Stimulated activated CD8-positive, alpha-beta memory T cell treated with anti-CD3 and anti-CD28 coated beads, Interleukin-15, amount 100 ng/mL, for 4 hours (primary cell): ENCODE results near the gene GZMM.
"Not testable (repeated sequence)": the region's sequence is repeated elsewhere in the genome, so short reads cannot be mapped to it uniquely, and the experiment has no call there.

ENCODE experiments used
- DNase-seq, 2 donors: peaks; one replicate each; pipeline ENCODE4 v3.0.0-alpha.2; 2020; ENCODE audit warnings: low read depth in 2 of 2

Gene GZMM

DNA sequence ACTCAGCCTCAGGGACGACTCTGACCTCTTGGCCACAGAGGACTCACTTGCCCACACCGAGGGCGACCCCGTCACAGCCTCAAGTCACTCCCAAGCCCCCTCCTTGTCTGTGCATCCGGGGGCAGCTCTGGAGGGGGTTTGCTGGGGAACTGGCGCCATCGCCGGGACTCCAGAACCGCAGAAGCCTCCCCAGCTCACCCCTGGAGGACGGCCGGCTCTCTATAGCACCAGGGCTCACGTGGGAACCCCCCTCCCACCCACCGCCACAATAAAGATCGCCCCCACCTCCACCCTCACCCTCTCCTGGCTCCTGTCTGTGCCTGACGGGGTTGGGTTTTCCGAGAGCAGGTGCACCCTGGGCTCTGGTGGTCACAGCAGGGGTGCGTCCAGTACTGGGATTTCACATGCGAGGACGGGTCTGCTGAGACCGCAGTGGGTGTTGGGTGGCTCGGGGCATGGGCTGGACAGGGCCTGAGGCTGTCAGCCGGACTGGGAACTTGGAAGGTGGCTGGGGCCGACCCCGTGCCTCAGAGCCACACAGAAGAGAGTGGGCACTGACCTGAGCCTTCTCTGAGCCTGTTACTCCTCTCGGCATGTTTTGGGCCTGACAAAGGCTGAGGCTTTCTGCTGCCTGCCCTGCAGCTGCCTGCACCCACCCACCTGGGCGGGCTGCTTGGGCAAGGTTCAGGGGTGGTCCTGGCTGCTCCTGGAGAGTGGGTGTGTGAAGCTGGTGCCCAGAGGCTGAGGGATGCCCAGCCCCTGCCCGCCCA is 39.5 kb downstream of the GZMM start:
- DNase-seq: no peak

DNA sequence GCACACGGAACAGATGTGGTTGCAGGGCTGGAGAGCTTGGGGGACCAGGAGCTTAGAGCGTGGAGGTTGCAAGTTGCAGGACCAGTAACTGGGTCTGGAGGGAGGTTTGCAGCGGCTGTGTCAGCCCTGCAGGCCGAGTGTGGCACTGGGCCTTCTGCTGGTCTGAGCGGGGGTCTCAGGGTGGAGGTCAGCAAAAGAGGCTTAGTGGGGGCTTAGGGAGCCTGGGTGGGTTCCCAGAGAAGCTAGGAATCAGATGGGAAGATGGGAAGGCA is 40.1 kb downstream of the GZMM start:
- DNase-seq: no peak

DNA sequence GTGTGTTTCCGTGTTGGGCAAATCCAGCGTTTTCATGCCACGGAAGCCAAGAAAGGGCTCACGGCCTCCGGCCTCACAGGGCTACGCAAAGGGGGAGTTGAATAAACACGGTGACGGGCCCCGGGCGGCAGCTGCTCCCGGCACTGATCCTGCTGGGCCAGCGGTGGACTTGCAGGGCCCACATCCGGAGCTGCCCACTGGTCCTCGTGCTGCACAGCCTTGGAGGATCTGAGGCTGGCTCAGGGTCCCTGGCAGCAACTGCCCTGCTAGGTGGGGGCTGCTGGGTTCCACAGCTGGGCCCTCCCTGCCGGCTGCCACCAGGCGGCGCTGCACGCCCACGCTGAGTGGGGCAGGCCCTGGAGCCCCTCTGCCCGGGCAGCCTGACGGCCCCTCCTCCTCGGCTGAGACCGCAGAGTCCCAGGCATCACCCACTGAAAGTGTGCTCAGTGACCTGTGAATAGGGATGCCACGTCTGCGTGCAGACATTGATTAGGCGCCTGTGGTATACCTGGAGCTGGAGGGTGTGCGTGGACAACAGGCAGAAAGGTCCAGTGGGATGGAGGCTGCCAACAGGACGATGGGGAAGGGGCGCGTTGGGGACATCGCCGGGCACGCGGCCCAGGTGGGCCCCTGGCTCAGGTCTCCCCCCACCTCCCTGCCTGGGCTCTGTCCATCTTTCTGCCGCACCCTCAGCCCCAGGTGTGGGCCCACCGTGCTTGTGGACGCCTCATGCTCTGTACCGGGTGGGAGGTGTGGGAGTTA is 40.6 kb downstream of the GZMM start:
- no peak for DNase-seq

DNA sequence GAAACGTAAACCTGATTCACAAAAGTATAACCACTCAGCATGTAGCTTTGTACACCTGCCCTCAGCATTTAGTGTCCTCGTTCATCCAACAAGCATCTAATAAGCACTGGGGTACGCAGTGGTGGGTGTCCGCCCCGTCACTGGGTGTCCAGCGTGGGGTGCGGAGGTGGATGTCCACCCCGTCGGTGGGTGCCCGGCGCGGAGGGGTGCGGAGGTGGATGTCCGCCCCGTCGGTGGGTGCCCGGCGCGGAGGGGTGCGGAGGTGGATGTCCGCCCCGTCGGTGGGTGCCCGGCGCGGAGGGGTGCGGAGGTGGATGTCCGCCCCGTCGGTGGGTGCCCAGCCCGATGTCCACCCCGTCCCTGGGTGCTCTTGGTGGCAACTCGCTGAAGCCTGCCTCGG is 41.3 kb downstream of the GZMM start:
- not testable (repeated sequence) for DNase-seq

DNA sequence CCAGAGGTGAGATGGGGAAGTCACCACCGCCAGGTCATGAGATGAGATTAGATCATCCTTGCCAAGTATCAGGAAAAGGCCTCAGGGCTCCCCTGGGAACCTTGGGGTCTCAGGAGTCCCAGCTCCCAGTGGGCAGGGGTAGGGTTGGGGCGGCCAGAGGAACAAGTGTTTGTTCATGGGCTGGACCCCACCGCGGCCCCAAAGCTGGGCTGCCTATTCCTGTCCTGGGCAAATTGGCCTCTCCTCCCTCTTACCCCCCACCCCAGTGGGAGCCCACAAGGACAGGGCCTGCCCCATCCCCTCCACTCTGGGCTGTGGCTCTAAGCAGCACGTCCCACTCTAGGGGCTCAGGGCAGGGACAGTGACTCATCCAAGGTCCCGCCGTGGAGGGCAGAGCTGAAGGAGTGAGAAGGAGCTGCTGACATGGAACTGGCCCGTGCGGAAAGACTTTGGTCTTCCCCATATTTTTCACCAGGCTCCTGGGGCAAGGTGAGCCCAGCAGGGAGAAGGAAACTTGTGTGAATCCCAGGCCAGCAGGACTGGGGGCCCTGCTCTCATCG is 41.8 kb downstream of the GZMM start:
- DNase-seq: no peak

DNA sequence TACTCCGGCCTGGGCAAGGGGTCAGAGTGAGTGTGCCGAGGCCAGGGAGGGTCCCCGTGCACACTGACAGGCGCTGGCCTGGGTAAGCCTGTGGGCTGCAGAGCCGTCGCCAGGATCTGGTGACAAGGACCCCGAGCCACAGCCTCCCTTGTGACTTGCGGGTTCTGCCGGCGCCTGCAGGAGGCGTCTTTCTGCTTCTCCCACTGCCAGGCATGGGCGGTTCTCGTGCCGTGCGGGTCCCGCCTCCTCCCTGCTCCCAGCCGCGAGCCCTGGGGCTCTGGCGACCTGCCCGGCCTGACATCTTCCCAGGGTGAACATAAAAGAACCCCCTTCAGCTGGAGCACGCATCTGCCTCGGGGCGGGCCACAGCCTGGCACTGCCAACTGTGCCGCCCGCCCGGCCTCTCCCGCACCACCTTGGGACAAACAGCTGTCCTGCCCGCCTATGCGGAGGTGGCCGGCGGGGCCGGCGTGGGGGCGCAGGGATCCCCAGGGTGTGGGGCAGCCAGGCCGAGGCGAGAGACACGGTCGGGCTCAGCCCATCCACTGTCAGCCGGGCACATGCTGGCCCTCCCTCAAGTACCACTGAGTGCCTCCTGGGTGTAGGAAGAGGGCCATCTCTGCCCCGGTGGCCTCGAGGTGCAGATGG is 44.4 kb downstream of the GZMM start:
- DNase-seq: peak in 1 of 2 donors; percentile 35

DNA sequence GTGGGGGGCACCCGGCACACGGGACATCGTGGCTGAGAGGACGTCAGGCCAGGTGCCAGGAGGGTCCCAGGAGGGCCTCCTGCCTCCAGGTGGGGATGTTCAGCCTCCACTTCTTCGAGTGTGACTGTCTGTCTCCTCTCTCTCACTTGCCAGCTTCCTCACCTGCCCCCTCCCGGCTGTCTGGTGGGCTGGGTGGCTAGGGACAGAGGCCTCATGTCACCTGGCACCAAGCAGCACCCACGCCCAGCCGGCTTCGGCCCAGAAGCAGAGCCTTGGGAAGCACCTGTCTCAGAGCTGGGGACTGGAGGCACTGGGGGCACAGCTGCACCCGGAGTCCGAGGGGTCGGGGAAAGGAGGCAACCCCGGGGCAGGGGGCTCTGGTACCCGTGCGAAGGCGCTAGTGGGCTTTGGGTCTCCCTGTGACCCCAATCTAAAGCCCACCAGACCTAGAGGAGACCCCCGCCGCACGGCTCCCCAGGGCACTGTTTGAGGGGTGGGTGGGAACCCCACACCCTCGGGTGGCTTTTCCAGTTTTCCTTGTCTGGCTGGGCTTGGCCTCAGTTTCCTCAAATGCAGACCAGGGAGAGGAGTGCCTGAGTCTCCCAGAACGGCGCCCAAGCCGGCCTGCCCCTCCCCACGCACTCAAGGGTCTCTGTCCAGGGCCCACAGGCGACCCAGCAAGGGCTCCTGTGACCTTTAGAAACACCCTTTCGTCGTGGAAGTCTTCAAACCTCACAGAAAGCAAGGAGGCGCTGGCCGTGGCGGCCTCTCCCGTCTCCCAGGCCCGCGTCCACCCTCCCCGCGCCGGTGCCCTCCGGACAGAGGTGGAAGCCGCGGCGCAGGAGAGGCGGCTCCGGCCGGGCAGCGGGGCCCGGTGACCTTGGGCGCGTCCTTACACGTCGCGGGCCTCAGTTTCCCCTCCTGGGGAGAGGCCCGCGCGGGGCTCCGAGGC is 45.2 kb downstream of the GZMM start:
- no peak for DNase-seq

DNA sequence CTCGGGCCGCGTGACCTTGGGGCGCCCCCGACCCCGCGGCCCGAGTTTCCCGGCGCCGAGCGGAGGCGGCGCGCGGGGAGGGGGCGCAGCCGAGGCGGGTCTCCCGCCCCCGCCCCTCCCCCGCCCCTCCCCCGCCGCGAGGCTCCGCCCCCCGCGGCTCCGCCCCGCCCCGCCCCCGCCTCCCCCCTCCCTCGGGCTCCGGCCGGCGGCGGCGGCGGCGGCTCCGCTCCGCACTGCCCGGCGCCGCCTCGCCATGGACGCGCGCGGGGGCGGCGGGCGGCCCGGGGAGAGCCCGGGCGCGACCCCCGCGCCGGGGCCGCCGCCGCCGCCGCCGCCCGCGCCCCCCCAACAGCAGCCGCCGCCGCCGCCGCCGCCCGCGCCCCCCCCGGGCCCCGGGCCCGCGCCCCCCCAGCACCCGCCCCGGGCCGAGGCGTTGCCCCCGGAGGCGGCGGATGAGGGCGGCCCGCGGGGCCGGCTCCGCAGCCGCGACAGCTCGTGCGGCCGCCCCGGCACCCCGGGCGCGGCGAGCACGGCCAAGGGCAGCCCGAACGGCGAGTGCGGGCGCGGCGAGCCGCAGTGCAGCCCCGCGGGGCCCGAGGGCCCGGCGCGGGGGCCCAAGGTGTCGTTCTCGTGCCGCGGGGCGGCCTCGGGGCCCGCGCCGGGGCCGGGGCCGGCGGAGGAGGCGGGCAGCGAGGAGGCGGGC is 46.0 kb downstream of the GZMM start, which contains the start of gene HCN2:
TSS of gene HCN2 (plus strand) at position 189 of the 703 bp plus-strand sequence. CDS start at position 254, 65 bp downstream.
- DNase-seq: no peak

DNA sequence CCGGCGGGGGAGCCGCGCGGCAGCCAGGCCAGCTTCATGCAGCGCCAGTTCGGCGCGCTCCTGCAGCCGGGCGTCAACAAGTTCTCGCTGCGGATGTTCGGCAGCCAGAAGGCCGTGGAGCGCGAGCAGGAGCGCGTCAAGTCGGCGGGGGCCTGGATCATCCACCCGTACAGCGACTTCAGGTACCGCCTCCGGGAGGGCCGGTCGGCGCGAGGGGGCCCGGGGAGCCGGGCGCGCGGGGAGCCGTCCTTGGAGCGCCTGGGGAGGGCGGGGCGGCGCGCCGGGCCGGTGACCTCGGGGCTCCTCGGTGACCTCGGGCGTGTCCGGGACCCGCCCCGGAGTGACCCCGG is 46.5 kb downstream of the GZMM start:
- DNase-seq: no peak

DNA sequence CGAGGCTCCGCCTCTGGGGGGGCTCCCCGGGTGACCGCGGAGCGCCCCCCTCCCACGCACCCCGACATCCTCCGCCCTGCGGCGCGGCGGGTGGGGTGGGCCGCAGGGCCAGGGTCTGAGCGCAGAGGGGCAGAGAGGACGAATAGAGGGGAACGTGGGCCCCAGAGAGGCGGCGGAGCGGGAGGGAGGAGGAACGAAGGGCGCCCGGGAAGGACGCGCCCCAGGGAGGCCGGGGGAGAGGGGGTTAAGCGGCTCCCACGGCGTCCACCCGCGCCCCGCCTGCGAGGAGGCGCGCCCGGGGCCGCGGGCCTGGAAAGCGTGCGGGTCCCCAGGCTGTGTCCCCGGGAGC is 46.9 kb downstream of the GZMM start:
- DNase-seq: no peak

DNA sequence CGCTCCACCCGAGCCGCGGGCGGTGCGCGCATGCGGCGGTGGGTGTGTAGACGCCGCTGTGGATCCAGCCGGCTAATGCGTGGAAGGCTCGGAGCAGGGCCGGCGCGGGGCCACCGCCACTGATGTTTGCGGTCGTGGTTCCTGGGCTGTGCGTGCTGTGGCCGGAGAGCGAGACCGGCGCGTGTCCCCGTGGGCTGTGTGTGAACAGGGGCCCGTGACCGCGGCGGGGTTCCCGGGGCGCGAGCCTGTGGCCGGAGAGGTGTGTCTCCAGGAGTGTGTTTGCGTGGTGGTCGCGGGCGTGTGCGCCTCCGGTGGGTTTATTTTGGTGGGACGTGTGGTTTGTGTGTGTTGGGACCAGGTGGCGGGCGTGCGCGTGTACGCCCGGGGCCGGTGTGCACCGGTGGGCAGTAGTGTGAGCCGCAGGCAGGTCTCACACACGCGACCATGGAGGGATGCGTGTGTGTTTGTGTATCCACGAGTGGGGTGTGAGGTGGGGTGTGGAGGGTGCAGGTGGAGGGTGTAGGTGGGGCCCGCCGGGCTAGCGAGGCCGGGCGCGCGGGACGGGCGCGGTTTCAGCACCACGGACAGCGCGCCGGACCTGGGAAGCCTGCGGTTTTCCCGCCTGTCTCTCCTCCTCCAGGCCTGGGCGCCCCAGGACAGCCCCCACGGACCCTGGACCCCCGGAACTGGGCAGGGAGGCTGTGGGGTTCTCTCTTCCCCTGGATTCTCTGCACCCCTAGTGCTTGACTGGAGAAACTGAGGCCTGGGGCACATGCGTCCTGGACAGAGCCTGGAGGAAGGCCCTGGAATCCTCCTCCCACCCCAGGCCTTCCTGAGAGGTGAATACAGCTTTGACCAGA is 47.5 kb downstream of the GZMM start:
- DNase-seq: no peak

DNA sequence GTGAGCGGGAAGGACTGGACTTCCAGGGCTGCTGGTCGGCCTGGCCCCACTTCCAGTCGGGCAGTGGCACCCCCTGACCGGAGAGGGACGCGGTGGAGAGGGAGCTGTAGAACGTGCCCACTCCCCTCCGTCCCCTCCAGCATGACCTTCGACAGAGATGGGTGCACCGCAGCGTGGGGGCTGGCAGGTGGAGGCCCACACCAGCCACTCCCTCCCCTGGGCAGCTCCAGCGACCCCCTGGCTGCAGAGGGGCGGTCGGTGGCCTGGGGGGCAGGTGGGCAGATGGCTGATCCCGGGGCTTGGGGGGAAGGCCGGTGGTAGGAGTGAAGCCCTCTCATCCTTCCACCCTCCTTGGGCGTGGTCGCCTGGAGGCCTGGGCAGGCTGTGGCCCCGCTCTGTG is 48.2 kb downstream of the GZMM start:
- DNase-seq: no peak

DNA sequence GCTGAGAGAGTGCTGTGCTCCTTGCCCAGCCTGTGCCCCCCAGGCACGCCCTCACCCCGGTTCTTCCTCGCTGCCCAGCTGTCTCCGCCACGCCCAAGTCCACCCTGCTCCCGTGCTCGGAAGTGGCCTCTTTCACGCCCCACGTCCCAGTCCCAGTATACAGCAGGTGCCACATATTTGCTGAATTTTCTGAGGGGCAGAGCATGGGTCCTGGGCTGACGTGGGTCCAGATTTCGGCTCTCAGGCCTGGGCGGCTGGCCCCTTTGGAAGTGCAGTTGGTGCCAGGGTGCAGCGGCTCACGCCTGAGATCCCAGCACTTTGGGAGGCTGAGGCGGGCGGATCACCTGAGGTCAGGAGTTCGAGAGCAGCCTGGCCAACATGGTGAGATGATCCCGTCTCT is 49.2 kb downstream of the GZMM start:
- DNase-seq: no peak

DNA sequence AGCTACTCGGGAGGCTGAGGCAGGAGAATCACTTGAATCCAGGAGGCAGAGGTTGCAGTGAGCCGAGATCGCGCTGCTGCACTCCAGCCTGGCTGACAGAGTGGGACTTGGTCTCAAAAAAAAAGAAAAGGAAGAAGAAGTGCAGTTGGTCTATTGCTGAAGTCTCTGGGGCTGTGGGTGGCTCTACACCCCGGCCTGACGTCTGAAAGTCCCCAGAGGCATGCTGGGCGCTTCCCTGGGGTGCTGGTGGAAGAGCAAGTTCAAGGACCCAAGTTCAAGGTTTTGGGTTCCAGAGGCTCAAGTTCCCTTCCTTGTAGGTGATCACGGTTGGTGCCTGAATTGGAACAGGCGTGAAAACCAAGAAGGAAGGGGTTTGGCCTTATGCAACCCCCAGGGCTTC is 49.7 kb downstream of the GZMM start:
- no peak for DNase-seq

DNA sequence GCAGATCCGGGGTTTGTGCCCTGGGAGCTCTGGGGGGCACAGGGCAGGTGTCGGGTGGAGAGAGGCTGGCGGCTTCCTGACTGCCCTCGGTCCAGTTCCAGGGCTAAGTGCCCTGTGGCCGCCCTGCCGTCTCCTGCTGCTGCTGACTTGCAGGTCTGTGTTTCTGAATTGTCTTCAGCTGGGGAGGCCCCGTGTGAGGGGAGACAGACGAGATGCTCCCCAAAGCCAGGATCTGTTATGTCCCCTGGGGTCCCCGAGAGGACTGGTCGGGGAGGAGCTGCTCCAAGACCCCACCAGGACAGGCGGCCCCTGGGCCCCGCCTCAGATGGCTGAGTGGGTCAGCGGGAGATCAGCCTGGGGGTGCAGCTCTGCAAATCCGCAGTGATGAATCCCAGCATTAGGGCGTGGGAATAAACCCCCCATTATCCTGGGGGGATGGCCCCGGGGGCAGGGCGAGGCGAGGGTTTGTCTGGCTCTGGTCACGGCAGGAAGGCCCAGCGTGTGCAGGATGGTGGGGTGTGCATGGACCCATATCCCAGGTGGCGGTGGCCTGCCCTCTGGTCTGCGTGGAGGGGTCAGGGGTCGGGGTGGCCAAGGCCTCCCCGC is 50.5 kb downstream of the GZMM start:
- DNase-seq: no peak

DNA sequence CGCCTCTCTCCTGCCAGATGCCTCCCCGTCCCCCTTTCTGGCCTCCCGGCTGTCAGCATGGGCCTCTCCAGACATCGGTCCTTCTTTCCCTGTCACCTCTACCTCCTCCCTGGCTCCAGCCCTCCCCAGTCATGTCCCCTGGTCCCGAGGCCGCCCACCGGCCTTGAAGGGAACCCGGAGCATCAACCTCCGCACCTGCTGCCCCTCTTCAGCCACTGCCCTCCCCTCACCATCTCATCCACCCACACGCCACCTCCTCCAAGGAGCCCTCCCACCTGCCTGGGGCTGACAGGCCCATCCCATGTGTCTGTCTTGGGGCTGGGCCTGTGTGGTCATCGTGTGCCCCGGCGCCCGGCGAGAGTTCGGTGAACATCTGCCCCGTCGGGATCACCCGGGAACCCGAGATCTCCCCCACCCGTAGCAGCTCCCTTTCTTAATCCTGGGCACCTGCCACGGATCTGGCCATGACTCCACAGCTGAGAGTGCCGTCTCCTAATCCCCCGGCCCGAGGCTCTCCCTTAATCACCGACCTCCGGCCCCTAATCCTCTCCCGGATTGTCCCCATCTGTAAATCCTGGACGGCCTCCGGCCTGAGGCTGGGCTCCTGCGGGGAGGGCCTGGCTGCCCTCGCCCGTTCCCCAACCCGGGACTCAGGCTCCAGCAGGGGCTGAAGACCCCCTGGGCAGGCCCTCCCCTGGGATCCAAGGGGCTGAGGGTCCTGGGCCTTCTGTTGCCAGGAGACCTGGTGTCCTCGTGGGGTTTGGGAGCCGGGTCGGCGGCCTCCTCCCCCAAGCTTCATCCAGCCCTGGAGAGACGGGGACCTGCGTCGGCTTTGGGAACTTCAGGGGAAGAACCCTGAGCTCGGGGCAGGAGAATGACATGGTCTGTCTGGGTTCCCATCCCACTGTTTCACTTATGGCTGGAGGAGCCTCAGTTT is 51.7 kb downstream of the GZMM start:
- DNase-seq: no peak

DNA sequence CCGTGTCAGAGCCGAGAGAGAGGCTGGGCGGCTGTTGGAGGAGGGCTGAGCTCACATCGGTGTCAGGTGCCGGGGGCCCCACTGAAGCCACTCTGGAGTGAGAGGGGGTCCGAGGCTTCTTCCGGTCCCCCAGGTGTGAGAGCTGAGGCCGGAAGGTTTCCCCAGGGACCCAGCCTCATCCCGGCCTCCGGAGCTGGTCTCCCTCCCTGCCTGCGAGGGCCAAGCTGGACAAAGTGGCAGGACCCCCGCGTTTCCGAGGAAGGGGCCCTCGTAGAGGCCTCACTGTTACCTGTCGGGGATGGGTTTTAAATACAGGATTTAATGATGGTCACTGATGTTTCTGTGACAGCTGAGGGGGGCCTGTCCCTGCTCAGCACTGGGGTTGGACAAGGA is 52.4 kb downstream of the GZMM start:
- no peak for DNase-seq
